IMR-90 (cell line): Measurements from ENCODE around the gene TANGO6. TPM values are rescaled to one million over a fixed set of nuclear protein-coding genes. Genes with fewer than 3 reads are reported as not detected.

Source experiments
- ATAC-seq: fragments of 200-7000 bp; cut with Tn5 transposase; 2 replicates; pipeline ENCODE4 v1.9.1; 2020; ENCODE audit warnings: low read depth, mild to moderate bottlenecking, moderate library complexity
- BruUV-seq: library from RNA; stranded (reverse); fragments of 400-500 nt; replicated peaks from 2 replicates; lab custom pipeline; 2021; lab: Mats Ljungman, UMichigan
- CTCF ChIA-PET: fragments of 300-600 bp; formaldehyde crosslinking; extraction: SDS; loops from one replicate; lab custom pipeline; 2021; ENCODE audit warnings: antibody characterized with exemption; lab: Yijun Ruan, JAX
- POLR2A ChIA-PET: fragments of 300-600 bp; sonication (Branson Sonifier 250); formaldehyde crosslinking; loops from one replicate; lab custom pipeline; 2022; ENCODE audit warnings: antibody characterized with exemption; ENCODE audit not compliant: unreplicated experiment; lab: Charles Lee
- DNase-seq: peaks from one replicate; pipeline ENCODE4 v3.0.0; 2013
- H2AFZ ChIP-seq: replicated peaks from 2 replicates; pipeline ENCODE3; 2013; ENCODE audit warnings: low read length, mild to moderate bottlenecking; ENCODE audit not compliant: poor library complexity
- H2AK5ac ChIP-seq: 2 replicates; pipeline ENCODE4 v1.6.1; 2013; ENCODE audit warnings: low read depth, low read length, inconsistent platforms
- H2AK9ac ChIP-seq: replicated peaks from 2 replicates; pipeline ENCODE3; 2013; ENCODE audit warnings: mild to moderate bottlenecking, low read depth, low read length, moderate library complexity; ENCODE audit not compliant: poor library complexity
- H2BK120ac ChIP-seq: 2 replicates; pipeline ENCODE4 v1.6.1; 2013; ENCODE audit warnings: low read depth, low read length, inconsistent platforms
- H2BK15ac ChIP-seq: 3 replicates; pipeline ENCODE4 v1.6.1; 2013; ENCODE audit warnings: low read depth, low read length, inconsistent platforms
- H2BK20ac ChIP-seq: 2 replicates; pipeline ENCODE4 v1.6.1; 2013; ENCODE audit warnings: low read depth, mild to moderate bottlenecking, inconsistent platforms, low read length, moderate library complexity
- H2BK5ac ChIP-seq: 2 replicates; pipeline ENCODE4 v1.6.1; 2013; ENCODE audit warnings: mild to moderate bottlenecking, low read depth, low read length, inconsistent platforms; ENCODE audit not compliant: poor library complexity, severe bottlenecking
- H3K14ac ChIP-seq: replicated peaks from 2 replicates; pipeline ENCODE4 v1.6.1; 2013; ENCODE audit warnings: low read depth, low read length, inconsistent platforms
- H3K18ac ChIP-seq: 2 replicates; pipeline ENCODE4 v1.6.1; 2013; ENCODE audit warnings: low read depth, low read length, control low read depth
- H3K23ac ChIP-seq: 2 replicates; pipeline ENCODE4 v1.6.1; 2013; ENCODE audit warnings: low read depth, low read length, inconsistent platforms
- H3K27ac ChIP-seq: 2 replicates; pipeline ENCODE4 v1.5.1; 2013; ENCODE audit warnings: mild to moderate bottlenecking, control low read depth, low read length; ENCODE audit not compliant: insufficient read depth
- H3K27me3 ChIP-seq: 2 replicates; pipeline ENCODE4 v1.6.1; 2013; ENCODE audit warnings: low read length; ENCODE audit not compliant: control insufficient read depth, insufficient read depth
- H3K36me3 ChIP-seq: 2 replicates; pipeline ENCODE4 v1.6.1; 2013; ENCODE audit warnings: low read length, mixed read lengths; ENCODE audit not compliant: control insufficient read depth, insufficient read depth
- H3K4ac ChIP-seq: 2 replicates; pipeline ENCODE4 v1.6.1; 2013; ENCODE audit warnings: low read depth, low read length, inconsistent platforms
- H3K4me1 ChIP-seq: 2 replicates; pipeline ENCODE4 v1.6.1; 2013; ENCODE audit warnings: low read length, mixed read lengths; ENCODE audit not compliant: control insufficient read depth, insufficient read depth
- H3K4me2 ChIP-seq: 2 replicates; pipeline ENCODE4 v1.6.1; 2013; ENCODE audit warnings: low read depth, mild to moderate bottlenecking, control low read depth, low read length, moderate library complexity
- H3K4me3 ChIP-seq: 2 replicates; pipeline ENCODE4 v1.5.1; 2013; ENCODE audit warnings: low read depth, mild to moderate bottlenecking, control low read depth, low read length, moderate library complexity; ENCODE audit not compliant: insufficient read depth
- H3K56ac ChIP-seq: 2 replicates; pipeline ENCODE4 v1.6.1; 2013; ENCODE audit warnings: low read length, inconsistent platforms; ENCODE audit not compliant: insufficient read depth; ENCODE audit errors: extremely low read depth
- H3K79me1 ChIP-seq, 2 experiments: 2 replicates each; pipeline ENCODE4 v1.6.1; 2013; ENCODE audit warnings: low read length in 2 of 2, inconsistent platforms in 1 of 2, low read depth in 1 of 2
- H3K9ac ChIP-seq: 2 replicates; pipeline ENCODE4 v1.6.1; 2013; ENCODE audit warnings: low read depth, low read length, control low read depth
- H3K9me1 ChIP-seq: 2 replicates; pipeline ENCODE4 v1.6.1; 2013; ENCODE audit warnings: low read length, inconsistent platforms; ENCODE audit not compliant: insufficient read depth
- H3K9me3 ChIP-seq: 2 replicates; pipeline ENCODE4 v1.6.1; 2013; ENCODE audit warnings: low read length; ENCODE audit not compliant: control insufficient read depth, insufficient read depth
- H4K20me1 ChIP-seq: 2 replicates; pipeline ENCODE4 v1.6.1; 2013; ENCODE audit warnings: low read length, inconsistent platforms; ENCODE audit not compliant: insufficient read depth
- H4K5ac ChIP-seq: 2 replicates; pipeline ENCODE4 v1.6.1; 2013; ENCODE audit warnings: mild to moderate bottlenecking, low read depth, low read length, control low read depth
- H4K8ac ChIP-seq, 2 experiments: 2 replicates each; pipeline ENCODE4 v1.6.1; 2013; ENCODE audit warnings: low read depth in 2 of 2, low read length in 2 of 2, control low read depth in 1 of 2, inconsistent platforms in 1 of 2
- H4K91ac ChIP-seq: 2 replicates; pipeline ENCODE4 v1.6.1; 2013; ENCODE audit warnings: low read depth, low read length, inconsistent platforms; ENCODE audit not compliant: insufficient read depth
- CHD1 ChIP-seq: IDR thresholded peaks from 2 replicates; pipeline ENCODE4 v1.6.1; 2012; ENCODE audit warnings: low read depth, low read length, improper control_type of control experiment
- MXI1 ChIP-seq: IDR thresholded peaks from 2 replicates; pipeline ENCODE4 v1.6.1; 2012; ENCODE audit warnings: low read depth, mild to moderate bottlenecking, low read length, moderate library complexity, borderline replicate concordance
- RCOR1 ChIP-seq: IDR thresholded peaks from 2 replicates; pipeline ENCODE4 v1.6.1; 2012; ENCODE audit warnings: mild to moderate bottlenecking, low read length, improper control_type of control experiment; ENCODE audit not compliant: insufficient replicate concordance
- WGBS, 2 experiments: methylation state at CpG; one replicate each; pipeline versions ENCODE4 v1.1.5 to v1.1.7; 2013; ENCODE audit warnings: missing lambda C conversion rate in 2 of 2; ENCODE audit not compliant: insufficient read length in 1 of 2; ENCODE audit errors: extremely low coverage in 2 of 2; 5-methylcytosine and 5-hydroxymethylcytosine counted together
- dilution Hi-C: fragments of 300-500 bp; cut with HindIII; formaldehyde crosslinking; loops from one replicate; pipeline ENCODE4 v1.14.3; 2018; ENCODE audit warnings: low sequenced_read_pairs; ENCODE audit not compliant: unreplicated experiment
- in situ Hi-C: fragments of 300-500 bp; cut with MboI; formaldehyde crosslinking; loops from 3 replicates; pipeline ENCODE4 v1.14.3; 2019; ENCODE audit warnings: low sequenced_read_pairs, inconsistent platforms, mixed read lengths
- intact Hi-C: fragments of 100-400 bp; cut with micrococcal nuclease; formaldehyde crosslinking; loops from 2 replicates; pipeline ENCODE4 v1.10.0; 2022
- polyA plus RNA-seq, 3 experiments: library from polyadenylated mRNA; depleted of rRNA; stranded (reverse); fragments of >200 nt; gene quantifications; 2 replicates each; pipeline ENCODE4 v1.2.3, GENCODE V29; 2012; ENCODE audit warnings: low replicate concordance in 1 of 3
- total RNA-seq: library from RNA; depleted of rRNA; stranded (reverse); fragments of >200 nt; gene quantifications from 2 replicates; pipeline ENCODE4 v1.2.3, GENCODE V29; 2012
- TF ChIP-seq, protein P1 (sequence below): fragments of 150-350 bp; IDR thresholded peaks from 2 replicates; pipeline ENCODE4 v1.6.1; 2016; ENCODE audit warnings: low read depth, mild to moderate bottlenecking, low read length, moderate library complexity, borderline replicate concordance

TANGO6 gene
- total and polyA plus RNA-seq, 2 of the 4 experiments (the other 2 are of a cell fraction) = 6.7 to 22.4 TPM

DNA sequence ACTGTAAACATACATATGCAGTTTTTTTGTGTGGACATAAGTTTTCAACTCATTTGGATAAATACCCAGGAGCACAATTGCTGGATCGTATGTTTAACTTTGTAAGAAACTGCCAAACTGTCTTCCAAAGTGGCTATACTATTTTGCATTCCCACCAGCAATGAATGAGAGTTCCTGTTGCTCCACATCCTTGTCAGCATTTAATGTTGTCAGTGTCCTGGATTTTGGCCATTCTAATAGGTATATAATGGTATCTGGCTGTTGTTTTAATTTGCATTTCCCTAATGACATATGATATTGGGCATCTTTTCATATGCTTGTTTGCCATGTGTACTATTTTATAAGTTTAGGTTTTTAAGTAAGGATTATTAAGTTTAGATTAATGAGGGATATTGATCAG is 14.1 kb downstream of the TANGO6 start:
- in situ Hi-C loops = no loop called here
- Histone ChIP-seq H3K4ac (no peak overlapping the region), H2BK5ac (no peak overlapping the region), H3K4me2 (no peak overlapping the region), H3K23ac (no peak overlapping the region), H3K79me1 (peaks cover 14 to 19% of the 10 kb centered on the region in 2 experiments; a peak in 3 of 4 replicates), H3K4me1 (no peaks in the 10 kb centered on the region), H4K5ac (no peak overlapping the region), H4K91ac (no peak overlapping the region), H2BK20ac (no peak overlapping the region), H3K9me3 (no peaks in the 10 kb centered on the region), H2AFZ (no peak overlapping the region), H3K27me3 (no peaks in the 10 kb centered on the region), H4K20me1 (no peaks in the 10 kb centered on the region), H3K18ac (no peak overlapping the region), H3K9me1 (0 out of 2 replicates have a peak, but pooled peaks cover 3% of the 10 kb centered on the region), H2BK15ac (no peak overlapping the region), H3K36me3 (peaks cover 3% of the 10 kb centered on the region), H2AK9ac (no peak overlapping the region), H2AK5ac (no peak overlapping the region), H4K8ac (no peak overlapping the region), H3K56ac (no peak overlapping the region), H3K14ac (no peak overlapping the region), H3K4me3 (no peak overlapping the region), H2BK120ac (no peak overlapping the region), H3K27ac (no peak overlapping the region), H3K9ac (no peak overlapping the region)
- WGBS, 2 experiments = no CpG with 5 or more reads among the region's 1 CpG
- CTCF ChIA-PET = no interaction called here
- ATAC-seq (no peak), DNase-seq (no peak)
- intact Hi-C loops = no loop called here
- POLR2A ChIA-PET = no interaction called here
- no TSS peak for BruUV-seq
- dilution Hi-C loops = no loop called here
- TF ChIP-seq MXI1 (no peak), RCOR1 (no peak), CHD1 (no peak)
- TF ChIP-seq, protein P1, sequence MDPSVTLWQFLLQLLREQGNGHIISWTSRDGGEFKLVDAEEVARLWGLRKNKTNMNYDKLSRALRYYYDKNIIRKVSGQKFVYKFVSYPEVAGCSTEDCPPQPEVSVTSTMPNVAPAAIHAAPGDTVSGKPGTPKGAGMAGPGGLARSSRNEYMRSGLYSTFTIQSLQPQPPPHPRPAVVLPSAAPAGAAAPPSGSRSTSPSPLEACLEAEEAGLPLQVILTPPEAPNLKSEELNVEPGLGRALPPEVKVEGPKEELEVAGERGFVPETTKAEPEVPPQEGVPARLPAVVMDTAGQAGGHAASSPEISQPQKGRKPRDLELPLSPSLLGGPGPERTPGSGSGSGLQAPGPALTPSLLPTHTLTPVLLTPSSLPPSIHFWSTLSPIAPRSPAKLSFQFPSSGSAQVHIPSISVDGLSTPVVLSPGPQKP = no peak
